ENCODE data around the gene SLC32A1.

DNA sequence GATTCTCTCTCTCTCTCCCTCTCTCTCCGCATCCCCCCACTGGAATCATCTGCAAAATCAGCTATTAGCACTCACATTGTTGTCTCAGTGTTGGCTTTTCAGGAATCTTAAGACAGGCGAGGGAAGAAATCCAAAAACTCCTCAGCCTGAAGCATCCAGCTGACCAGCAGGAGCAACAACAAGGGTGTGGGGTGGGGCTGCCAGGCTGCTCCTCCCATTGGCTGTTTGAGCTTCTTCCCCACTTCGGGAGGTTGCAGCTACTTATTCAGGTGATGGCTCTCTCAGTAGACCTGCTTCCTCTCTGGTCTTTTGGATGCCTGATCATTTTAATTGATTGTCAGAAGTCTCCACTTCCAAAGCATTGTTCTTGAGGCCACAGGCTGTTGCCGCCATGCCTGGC, 24.1 kb upstream of the SLC32A1 start:
- TF ChIP-seq POLR2A (IDR thresholded peaks at IDR 0.05; ENCODE audit: low read depth, low read length) (no peak), EZH2 (IDR thresholded peaks at IDR 0.05; ENCODE audit: borderline replicate concordance, low read depth, low read length, severe bottlenecking) (no peak)
- TF ChIP-seq, protein P1, sequence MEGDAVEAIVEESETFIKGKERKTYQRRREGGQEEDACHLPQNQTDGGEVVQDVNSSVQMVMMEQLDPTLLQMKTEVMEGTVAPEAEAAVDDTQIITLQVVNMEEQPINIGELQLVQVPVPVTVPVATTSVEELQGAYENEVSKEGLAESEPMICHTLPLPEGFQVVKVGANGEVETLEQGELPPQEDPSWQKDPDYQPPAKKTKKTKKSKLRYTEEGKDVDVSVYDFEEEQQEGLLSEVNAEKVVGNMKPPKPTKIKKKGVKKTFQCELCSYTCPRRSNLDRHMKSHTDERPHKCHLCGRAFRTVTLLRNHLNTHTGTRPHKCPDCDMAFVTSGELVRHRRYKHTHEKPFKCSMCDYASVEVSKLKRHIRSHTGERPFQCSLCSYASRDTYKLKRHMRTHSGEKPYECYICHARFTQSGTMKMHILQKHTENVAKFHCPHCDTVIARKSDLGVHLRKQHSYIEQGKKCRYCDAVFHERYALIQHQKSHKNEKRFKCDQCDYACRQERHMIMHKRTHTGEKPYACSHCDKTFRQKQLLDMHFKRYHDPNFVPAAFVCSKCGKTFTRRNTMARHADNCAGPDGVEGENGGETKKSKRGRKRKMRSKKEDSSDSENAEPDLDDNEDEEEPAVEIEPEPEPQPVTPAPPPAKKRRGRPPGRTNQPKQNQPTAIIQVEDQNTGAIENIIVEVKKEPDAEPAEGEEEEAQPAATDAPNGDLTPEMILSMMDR (IDR thresholded peaks at IDR 0.05; ENCODE audit: extremely low read depth in 1 of 2, insufficient read depth in 1 of 2, low read depth in 1 of 2, low read length in 2 of 2) = no peak

Measured in endothelial cell of umbilical vein (primary cell).